NCI-H2081 treated with DMSO at 0.1 percent for 48 hours (cell line): ENCODE measurements around the gene NUDT17.

Experiments used
- DNase-seq: peaks from one replicate; lab custom pipeline; 2025; lab: John Stamatoyannopoulos, UW

NUDT17 gene

DNA sequence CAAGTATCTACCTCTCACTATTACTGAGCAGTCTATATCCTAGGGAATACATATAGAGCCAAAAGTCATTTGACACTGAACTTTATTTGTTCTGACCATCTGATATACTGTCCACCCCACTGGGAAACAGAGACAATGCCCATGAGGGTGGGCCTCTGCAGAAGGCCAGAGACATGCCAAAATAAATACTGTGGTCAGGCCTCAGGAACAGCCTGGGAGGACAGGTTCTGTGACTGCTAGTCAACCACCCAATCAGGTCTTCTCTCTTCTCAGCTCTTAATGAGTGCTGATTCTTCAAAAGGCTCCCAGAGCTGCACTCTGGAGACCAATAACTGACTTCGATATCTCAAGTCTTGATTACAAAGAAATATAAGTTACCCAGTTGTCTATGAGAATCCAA lies 45.7 kb downstream of the NUDT17 start:
- peak; percentile 30 for DNase-seq

DNA sequence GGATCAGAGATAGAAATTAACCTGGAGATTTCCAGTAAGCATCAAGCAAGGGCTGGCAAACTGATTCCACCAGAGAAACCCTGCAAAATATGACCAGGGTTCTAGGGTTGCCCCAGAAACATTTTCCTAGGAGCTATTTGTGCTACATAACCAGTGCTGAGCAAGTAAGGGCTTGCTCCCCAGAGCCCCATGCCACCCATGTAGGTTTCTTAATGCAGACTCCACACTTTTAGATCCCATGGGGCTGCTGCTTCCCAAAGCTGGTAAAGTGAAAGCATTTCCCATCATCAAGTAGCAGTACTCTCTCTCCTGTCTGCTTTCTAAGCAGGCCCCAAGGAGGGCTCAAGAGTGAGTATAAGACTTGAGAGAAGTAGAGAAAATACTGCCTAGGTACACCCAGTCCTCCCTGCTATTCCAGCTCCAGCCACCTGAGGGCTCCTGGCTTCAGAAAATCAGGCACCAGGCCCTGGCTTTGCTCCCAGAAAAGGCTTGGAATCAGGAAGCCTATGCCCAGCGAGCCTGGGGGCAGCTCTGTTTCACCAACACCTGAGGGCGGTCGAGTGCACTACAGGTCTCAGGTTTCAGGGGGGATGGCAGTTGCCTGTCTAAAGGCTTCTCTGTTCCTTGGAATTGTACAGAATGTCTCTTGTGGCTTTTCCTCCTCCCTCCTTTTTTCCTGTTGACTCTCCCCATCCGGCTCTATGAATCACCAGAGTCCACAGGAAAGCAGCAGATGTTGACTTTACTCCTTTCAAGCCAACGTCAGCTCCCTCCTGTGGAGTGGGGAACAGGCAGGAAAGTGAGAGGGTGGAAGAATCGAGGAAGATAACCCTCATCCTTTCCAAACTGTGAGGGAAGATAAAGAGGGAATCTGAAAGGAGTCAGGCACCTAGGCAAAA lies 46.4 kb downstream of the NUDT17 start:
- DNase-seq: peak; percentile 95

DNA sequence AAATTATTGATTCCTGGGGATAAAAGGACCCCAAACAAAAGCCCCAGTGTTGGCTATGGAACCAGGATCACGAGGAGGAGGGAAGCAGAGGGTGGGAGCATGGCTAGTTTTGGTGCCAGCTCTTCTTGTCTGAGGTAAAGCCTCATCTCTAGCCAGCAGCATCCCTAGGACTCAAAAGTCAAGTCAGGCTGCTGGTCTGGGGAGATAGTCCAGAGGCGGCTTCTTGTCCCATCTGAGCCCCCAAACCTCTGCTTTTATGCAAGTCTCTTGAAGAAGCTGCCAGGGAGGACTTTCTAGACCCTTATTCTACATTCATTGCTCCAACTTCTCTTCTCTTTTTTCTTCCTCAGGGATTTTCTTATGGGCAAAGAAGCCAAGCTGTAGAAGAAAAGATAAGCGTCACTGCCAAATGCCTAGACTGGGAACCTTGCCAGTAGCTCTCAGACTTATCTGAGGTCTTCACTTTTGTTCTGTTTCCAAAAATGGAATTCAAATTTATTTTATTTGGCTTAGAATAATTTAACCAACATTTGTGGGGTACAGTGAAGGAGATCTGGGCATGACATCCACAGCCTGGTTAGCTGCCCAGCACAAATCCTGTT lies 47.2 kb downstream of the NUDT17 start:
- no peak for DNase-seq

DNA sequence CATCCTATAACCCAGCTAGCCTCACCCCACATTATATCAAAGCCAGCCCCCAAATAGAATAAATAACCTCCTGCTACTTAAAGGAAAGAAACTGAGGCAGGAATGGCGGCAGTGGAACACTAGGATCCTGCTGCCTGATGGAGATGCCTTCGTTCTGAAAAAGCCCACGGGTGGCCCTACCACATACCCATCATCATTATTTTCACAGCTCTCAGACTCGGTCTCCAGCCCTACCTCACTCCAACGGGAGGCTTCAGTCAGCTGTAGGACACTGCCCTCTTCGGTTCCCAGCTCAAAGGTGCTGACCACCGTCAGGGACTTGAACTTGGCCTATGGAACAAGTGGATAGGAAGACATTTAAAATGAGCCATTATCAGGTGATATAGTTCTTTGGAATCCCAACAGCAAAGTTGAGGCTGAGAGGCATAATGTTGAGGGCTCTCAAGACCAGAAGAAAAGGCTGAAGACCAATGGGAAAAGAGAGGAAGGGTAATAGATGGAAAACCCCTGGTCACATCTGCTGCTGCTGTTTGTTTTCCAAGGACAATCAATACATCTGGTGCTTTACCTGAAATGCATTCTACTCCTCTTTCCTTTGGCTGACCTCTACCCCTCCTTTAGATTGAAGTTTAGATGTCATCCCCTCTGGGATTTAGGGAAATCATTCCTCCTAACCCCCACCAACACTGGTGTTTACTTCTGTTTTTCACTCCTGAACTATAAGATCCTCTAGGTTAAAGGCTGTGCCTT lies 48.1 kb downstream of the NUDT17 start:
- no peak for DNase-seq

DNA sequence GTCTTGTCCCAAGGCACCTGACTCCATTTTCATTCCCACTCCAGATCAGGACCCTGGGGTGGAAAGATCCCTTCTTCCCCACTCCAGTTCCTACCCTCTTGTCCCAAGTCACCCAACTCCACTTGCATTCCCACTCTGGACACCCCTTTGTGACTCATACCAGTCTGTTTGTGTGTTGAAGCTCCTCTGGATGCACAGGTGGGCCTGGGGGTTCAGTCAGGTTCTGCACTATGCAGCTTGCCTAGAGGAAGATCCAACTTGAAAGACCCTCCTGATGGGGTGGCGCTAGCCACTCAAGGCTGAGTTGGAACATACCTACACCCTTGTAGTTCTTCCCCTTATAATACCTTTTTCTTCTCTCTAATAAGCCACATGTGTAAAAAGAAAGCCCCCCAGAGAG lies 50.0 kb downstream of the NUDT17 start:
- no peak for DNase-seq

DNA sequence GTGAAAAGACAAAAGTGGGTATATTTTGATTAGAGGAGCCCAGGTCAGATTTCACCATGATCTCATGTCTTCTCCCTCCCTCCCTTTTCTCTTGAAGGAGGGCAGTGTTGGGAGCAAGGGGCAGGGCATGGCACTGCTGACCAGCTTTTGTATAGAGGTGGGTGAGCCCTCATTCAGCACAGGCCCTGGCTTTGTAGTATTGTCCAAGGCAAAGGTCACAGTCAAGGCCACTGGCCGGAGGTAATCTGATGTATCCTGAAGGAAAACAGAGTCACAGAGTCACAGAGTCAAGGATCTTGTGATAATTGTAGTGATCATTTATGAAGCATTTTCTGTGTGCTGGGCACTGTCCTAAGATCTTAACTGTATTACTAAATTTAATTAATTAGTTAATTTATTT lies 52.5 kb downstream of the NUDT17 start:
- DNase-seq: no peak
